ENCODE data around the gene RECK.
A peak's percentile ranks its signal among the peaks of the same experiment; 100 is the strongest.
"Not testable (repeated sequence)": the region's sequence is repeated elsewhere in the genome, so short reads cannot be mapped to it uniquely, and the experiment has no call there.

The RECK gene

GRCh38 chr9:36118201-36118600 lies 81.5 kb downstream of the RECK start:
- DNase-seq (ENCODE audit: low spot score), result no peak

- no peak for DNase-seq (ENCODE audit: low spot score)
Measured at GRCh38 chr9:36118706-36119105, 82.0 kb downstream of the RECK start.

- DNase-seq (ENCODE audit: low spot score), result no peak
Measured at GRCh38 chr9:36119476-36119875, 82.8 kb downstream of the RECK start.

- peak; percentile 51 for DNase-seq (ENCODE audit: low spot score)
Measured at GRCh38 chr9:36120705-36121104, 84.0 kb downstream of the RECK start.

- no peak for DNase-seq (ENCODE audit: low spot score)
Measured at GRCh38 chr9:36121971-36122370, 85.3 kb downstream of the RECK start.

GRCh38 chr9:36123515-36123914 lies 86.8 kb downstream of the RECK start:
- DNase-seq (ENCODE audit: low spot score), result no peak

GRCh38 chr9:36125062-36125855 lies 88.5 kb downstream of the RECK start:
- DNase-seq (ENCODE audit: low spot score), result no peak

GRCh38 chr9:36126016-36126730 lies 89.5 kb downstream of the RECK start:
- no peak for DNase-seq (ENCODE audit: low spot score)

- DNase-seq (ENCODE audit: low spot score), result no peak
Measured at GRCh38 chr9:36127652-36128244, 91.0 kb downstream of the RECK start.

GRCh38 chr9:36128349-36128748 lies 91.6 kb downstream of the RECK start:
- DNase-seq (ENCODE audit: low spot score), result no peak

- DNase-seq (ENCODE audit: low spot score), result no peak
Measured at GRCh38 chr9:36129139-36129538, 92.4 kb downstream of the RECK start.

- not testable (repeated sequence) for DNase-seq (ENCODE audit: low spot score)
Measured at GRCh38 chr9:36131666-36132065, 95.0 kb downstream of the RECK start.

GRCh38 chr9:36132086-36132485 lies 95.4 kb downstream of the RECK start:
- DNase-seq (ENCODE audit: low spot score), result no peak

- DNase-seq (ENCODE audit: low spot score), result no peak
Measured at GRCh38 chr9:36134761-36135505, 98.2 kb downstream of the RECK start.

- DNase-seq (ENCODE audit: low spot score), result no peak
Measured at GRCh38 chr9:36135741-36136271, 99.1 kb downstream of the RECK start.

- DNase-seq (ENCODE audit: low spot score), result peak; percentile 81
Measured at GRCh38 chr9:36136272-36136893, 99.7 kb downstream of the RECK start, which contains the start of gene GLIPR2. GLIPR2 (plus strand) TSS chr9:36136733; CDS start chr9:36136779, 46 bp downstream.

- no peak for DNase-seq (ENCODE audit: low spot score)
Measured at GRCh38 chr9:36136894-36137391, 100.2 kb downstream of the RECK start.

GRCh38 chr9:36137392-36138004 lies 100.8 kb downstream of the RECK start:
- no peak for DNase-seq (ENCODE audit: low spot score)

GRCh38 chr9:36138496-36138895 lies 101.8 kb downstream of the RECK start:
- DNase-seq (ENCODE audit: low spot score), result no peak

GRCh38 chr9:36138901-36139300 lies 102.2 kb downstream of the RECK start:
- no peak for DNase-seq (ENCODE audit: low spot score)
